ENCODE results near the gene PRAF2.

- TF ChIP-seq CTCF (IDR thresholded peaks at IDR 0.05), result no peak
- no peak for TF ChIP-seq POLR2AphosphoS5 (IDR thresholded peaks at IDR 0.05; ENCODE audit: low read depth, low read length)
- no peak for TF ChIP-seq SIN3A (IDR thresholded peaks at IDR 0.05; ENCODE audit: borderline replicate concordance, insufficient read depth, low read depth, low read length)
Measured at GRCh38 chrX:49096419-49096818, 22.6 kb upstream of the PRAF2 start.

Measured in Panc1 (cell line).